Psoas muscle (tissue), 8 donors: ENCODE results near the gene GSX1. TPM values are rescaled to one million over a fixed set of nuclear protein-coding genes. Genes with fewer than 3 reads are reported as not detected.

Experiments
- ATAC-seq, 4 donors: fragments of 200-7000 bp; cut with Tn5 transposase; one replicate each; pipeline ENCODE4 v1.9.1; 2020; ENCODE audit warnings: moderate library complexity in 3 of 4, mild to moderate bottlenecking in 2 of 4
- DNase-seq, 2 donors: peaks; one replicate each; pipeline ENCODE4 v3.0.0-alpha.2; 2020
- H3K27ac ChIP-seq: fragments of 200-600 bp; one replicate; pipeline ENCODE4 v1.8.0; 2022
- H3K27me3 ChIP-seq, 3 donors: fragments of 200-600 bp in 1 of 3; one replicate each; pipeline versions ENCODE4 v1.6.1 to v1.8.0; 2013 to 2022; ENCODE audit warnings: low read length in 2 of 3, mild to moderate bottlenecking in 2 of 3, moderate library complexity in 1 of 3; ENCODE audit not compliant: insufficient read depth in 3 of 3
- H3K36me3 ChIP-seq, 2 donors: fragments of 200-600 bp in 1 of 2; one replicate each; pipeline versions ENCODE4 v1.6.1 to v1.8.0; 2013 to 2022; ENCODE audit warnings: low read depth in 1 of 2, mild to moderate bottlenecking in 1 of 2, moderate library complexity in 1 of 2; ENCODE audit not compliant: insufficient read depth in 1 of 2
- H3K4me1 ChIP-seq: fragments of 200-600 bp; one replicate; pipeline ENCODE4 v1.8.0; 2022
- H3K4me3 ChIP-seq: fragments of 200-600 bp; one replicate; pipeline ENCODE4 v1.8.0; 2022; ENCODE audit warnings: mild to moderate bottlenecking
- H3K9me3 ChIP-seq: fragments of 200-600 bp; one replicate; pipeline ENCODE4 v1.8.0; 2022
- CTCF ChIP-seq: fragments of 200-600 bp; IDR thresholded peaks from one replicate; pipeline ENCODE4 v1.8.0; 2022; ENCODE audit warnings: antibody characterized with exemption
- WGBS, 3 donors: extraction: QIAGEN DNeasy Blood & Tissue Kit; methylation state at CpG; one replicate each; pipeline versions ENCODE4 v1.1.6 to v1.1.7; 2013; 5-methylcytosine and 5-hydroxymethylcytosine counted together
- intact Hi-C, 2 donors: fragments of 100-400 bp; cut with DNase I; formaldehyde crosslinking; loops; one replicate each; pipeline versions ENCODE4 v1.11.0 to v1.14.2; 2022
- polyA plus RNA-seq, 3 donors: library from polyadenylated mRNA; stranded (reverse); fragments of 200-250 nt; gene quantifications; one replicate each; pipeline ENCODE4 v1.2.3, GENCODE V29; 2013
- total RNA-seq, 4 donors: library from RNA; stranded (reverse); fragmentation: NEBNext Ultra II Directional in 2 of 4; extraction: Animal tissue kit (Norgen Biotek cat#: 25700) in 2 of 4; gene quantifications; one replicate each; pipeline versions ENCODE4 v1.2.1 to v1.2.4, GENCODE V29; 2021 to 2023
- donor health status: healthy with polysubstance abuse.
- donor health status: DM: no; HTN: no; CAD: no; lungs with moderate emphysema.
- donor health status: Bipolar disorder and iron deficiency.
- donor health status: healthy.
- donor health status: DM: yes; HTN: yes; CAD: no.
- donor health status: DM: no; HTN: no; CAD: no.
- donor health status: DM: no; HTN: no; CAD: no.
- donor health status: DM: yes; HTN: yes; CAD: no.

Gene GSX1
- total and polyA plus RNA-seq, 7 donors: not detected

GRCh38 chr13:27793507-27794367 is 1.5 kb downstream of the GSX1 start:
- no peak overlapping the region for H3K27ac ChIP-seq
- H3K4me1 ChIP-seq: peaks cover 23% of the 10 kb centered on the region
- no peaks in the 10 kb centered on the region for H3K36me3 ChIP-seq
- no peak for ATAC-seq
- no peaks in the 10 kb centered on the region for H3K9me3 ChIP-seq
- no peak for TF ChIP-seq CTCF
- WGBS, 3 donors: 1 to 3% (median 2%) methylated on average over 63 of the region's 63 CpGs
- peaks cover 0 to 99% (median 53%) of the 10 kb centered on the region in 3 donors for H3K27me3 ChIP-seq
- H3K4me3 ChIP-seq: no peak overlapping the region
- intact Hi-C loops: no loop called here
- DNase-seq: no peak

GRCh38 chr13:27794368-27794691 is 2.0 kb downstream of the GSX1 start:
- no peaks in the 10 kb centered on the region for H3K9me3 ChIP-seq
- 2 to 5% (median 3%) methylated on average over 11 of the region's 11 CpGs for WGBS, 3 donors
- no peaks in the 10 kb centered on the region for H3K36me3 ChIP-seq
- peaks cover 0 to 98% (median 53%) of the 10 kb centered on the region in 3 donors for H3K27me3 ChIP-seq
- H3K4me3 ChIP-seq: no peak overlapping the region
- DNase-seq (no peak), ATAC-seq (no peak)
- no peak for TF ChIP-seq CTCF
- H3K4me1 ChIP-seq: peaks cover 23% of the 10 kb centered on the region
- intact Hi-C loops: no loop called here
- no peak overlapping the region for H3K27ac ChIP-seq

GRCh38 chr13:27794921-27795717 is 2.8 kb downstream of the GSX1 start:
- TF ChIP-seq CTCF: no peak
- intact Hi-C loops: no loop called here
- Histone ChIP-seq H3K4me3 (no peak overlapping the region), H3K27ac (no peak overlapping the region), H3K9me3 (no peaks in the 10 kb centered on the region), H3K27me3 (peaks cover 0 to 98% (median 50%) of the 10 kb centered on the region in 3 donors), H3K4me1 (peaks cover 16% of the 10 kb centered on the region), H3K36me3 (no peaks in the 10 kb centered on the region)
- ATAC-seq (no peak), DNase-seq (no peak)
- WGBS, 3 donors: 1 to 3% (median 2%) methylated on average over 44 of the region's 44 CpGs

GRCh38 chr13:27795718-27796019 is 3.4 kb downstream of the GSX1 start:
- Histone ChIP-seq H3K4me1 (peaks cover 13% of the 10 kb centered on the region), H3K27me3 (peaks cover 0 to 98% (median 48%) of the 10 kb centered on the region in 3 donors), H3K4me3 (no peak overlapping the region), H3K9me3 (no peaks in the 10 kb centered on the region), H3K36me3 (no peaks in the 10 kb centered on the region), H3K27ac (no peak overlapping the region)
- DNase-seq (no peak), ATAC-seq (no peak)
- TF ChIP-seq CTCF: no peak
- 1 to 3% (median 2%) methylated on average over 6 of the region's 6 CpGs for WGBS, 3 donors
- intact Hi-C loops: no loop called here
